ENCODE data around the gene BLID.

The BLID gene

GRCh38 chr11:122138744-122139594, 23.0 kb upstream of the BLID start:
- no peak for DNase-seq

DNA sequence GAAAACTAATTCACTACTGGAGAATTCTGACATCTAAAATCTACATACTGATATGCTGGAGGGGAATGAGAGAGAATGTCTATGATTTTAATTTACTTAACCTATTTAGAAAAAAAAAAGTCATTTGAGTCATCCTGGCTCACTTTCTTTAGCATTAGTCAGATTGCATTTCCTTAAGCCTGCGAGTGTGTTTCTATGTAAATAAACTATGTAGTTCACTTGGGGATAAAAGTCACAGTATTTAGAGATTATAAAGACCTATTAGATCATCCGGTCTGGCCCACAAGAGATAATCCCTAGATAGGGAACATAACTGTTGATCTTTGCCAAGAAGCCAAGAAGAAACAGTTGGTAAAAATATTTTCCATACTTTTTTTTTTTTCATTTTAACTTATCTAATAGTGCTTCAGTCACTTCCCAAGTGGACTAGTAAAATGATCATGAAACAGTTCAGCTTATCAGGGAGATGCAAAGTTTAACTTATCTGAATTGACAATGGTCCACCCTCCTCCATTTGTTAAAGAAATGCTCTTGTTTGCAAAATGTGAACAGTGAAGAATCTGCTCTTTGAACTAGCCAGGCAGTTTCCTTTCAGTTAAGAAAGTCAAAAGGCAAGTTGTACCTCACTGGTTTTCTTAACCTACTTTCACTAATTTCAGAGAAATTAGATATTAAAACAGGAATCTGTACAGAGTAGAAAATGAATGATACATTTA, 21.2 kb upstream of the BLID start:
- no peak for DNase-seq

DNA sequence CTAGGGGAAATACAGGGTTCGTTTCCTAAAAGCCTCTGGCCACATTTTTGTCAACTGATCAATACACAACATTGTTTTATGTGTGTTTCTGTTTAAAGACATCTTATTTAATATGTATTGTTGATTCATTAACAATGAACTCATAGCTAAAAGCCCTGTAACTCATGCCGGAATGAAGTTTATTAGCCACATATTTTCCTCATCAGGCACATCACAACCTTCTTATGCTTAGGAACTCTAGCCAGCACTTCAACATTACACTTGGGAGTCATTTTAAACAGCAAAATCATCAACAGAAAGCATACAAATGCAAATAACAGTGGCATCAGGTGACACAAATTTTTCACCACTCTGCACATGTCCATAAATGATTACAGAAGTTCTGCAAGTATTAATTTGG, 15.1 kb upstream of the BLID start:
- no peak for DNase-seq

- no peak for DNase-seq
These were observed 12.1 kb upstream of the BLID start for GRCh38 chr11:122128146-122128545.

GRCh38 chr11:122127020-122127419, 11.0 kb upstream of the BLID start:
- no peak for DNase-seq

- DNase-seq = no peak
These were observed 10.1 kb upstream of the BLID start for GRCh38 chr11:122126024-122126688.

DNA sequence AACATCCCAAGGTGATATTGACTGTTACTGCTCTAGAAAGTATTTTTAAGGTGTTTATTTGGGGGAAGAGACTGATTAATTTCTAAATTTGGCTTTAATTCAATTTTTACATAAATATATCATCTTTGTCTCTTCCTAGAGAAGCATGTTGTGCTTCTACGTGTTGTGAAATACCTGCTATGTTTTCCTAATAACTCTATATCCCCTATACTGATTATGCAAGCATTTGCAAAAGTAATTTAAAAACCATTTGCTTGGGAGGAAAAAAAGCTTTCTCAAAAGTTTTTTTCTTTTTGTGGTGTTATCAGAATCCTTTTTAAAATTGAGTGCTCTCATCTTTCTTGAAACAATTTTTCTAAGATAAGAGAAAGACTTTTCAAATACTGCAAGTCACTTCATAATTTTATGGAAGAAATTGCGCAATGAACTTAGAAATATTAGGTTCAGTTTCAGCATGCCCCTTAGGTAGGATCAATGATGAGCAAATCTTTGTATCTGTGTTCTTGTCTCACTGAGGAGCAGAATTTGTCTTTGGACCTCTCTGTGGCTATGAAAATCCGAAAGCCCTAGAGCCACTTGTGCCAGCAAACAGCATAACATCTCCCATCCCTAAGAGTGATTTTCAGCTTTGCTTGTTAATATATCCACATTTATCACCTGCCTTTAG, 7.4 kb upstream of the BLID start:
- DNase-seq = no peak

GRCh38 chr11:122122179-122122578, 6.2 kb upstream of the BLID start:
- DNase-seq = no peak

- no peak for DNase-seq
These were observed 4.1 kb upstream of the BLID start for GRCh38 chr11:122120096-122120495.

- DNase-seq = no peak
These were observed 576 bp upstream of the BLID start for GRCh38 chr11:122116591-122116990.

DNA sequence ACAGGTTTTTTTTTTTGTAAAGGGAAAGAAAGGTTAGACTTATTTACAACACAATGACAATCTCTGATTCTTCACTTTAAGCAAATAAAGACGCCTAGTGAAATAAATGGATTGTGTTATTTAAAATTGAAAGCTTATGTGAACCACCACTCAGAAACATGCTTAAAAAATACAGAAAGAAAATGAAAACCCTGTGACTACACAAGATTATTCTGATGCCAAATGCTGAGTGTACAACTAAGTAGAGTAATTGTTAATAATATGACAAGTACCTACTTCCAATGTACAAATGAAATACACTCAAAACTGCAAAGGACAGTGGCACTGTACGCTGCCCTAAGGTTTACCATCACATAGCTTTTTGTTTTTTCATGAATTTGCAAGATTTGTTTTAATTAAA, 1.0 kb downstream of the BLID start:
- no peak for DNase-seq

- no peak for DNase-seq
These were observed 1.9 kb downstream of the BLID start for GRCh38 chr11:122113836-122114825.

GRCh38 chr11:122112470-122113365, 3.3 kb downstream of the BLID start:
- DNase-seq = no peak

DNA sequence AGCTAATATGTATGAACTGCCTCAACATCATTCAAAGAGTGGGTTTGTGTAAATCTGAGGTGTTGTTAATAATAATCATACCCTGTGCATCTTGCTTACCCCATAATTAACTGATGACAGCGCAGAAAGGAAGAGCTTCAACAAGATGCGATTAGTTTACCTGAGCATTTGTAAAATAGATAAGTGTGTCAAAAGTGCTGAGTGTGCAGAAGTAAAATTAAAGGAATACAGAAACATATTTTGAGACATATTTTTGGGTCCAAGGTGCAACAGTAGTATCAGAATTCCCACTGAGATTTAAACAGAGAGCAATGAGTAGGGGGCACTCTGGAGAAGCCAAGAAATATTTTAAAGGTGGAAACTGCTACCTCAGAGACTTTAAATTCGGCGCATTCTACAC, 6.1 kb downstream of the BLID start:
- DNase-seq = no peak

- DNase-seq = no peak
These were observed 7.2 kb downstream of the BLID start for GRCh38 chr11:122108828-122109227.

- DNase-seq = peak; percentile 25 to 48
These were observed 7.7 kb downstream of the BLID start for GRCh38 chr11:122108192-122108799.

DNA sequence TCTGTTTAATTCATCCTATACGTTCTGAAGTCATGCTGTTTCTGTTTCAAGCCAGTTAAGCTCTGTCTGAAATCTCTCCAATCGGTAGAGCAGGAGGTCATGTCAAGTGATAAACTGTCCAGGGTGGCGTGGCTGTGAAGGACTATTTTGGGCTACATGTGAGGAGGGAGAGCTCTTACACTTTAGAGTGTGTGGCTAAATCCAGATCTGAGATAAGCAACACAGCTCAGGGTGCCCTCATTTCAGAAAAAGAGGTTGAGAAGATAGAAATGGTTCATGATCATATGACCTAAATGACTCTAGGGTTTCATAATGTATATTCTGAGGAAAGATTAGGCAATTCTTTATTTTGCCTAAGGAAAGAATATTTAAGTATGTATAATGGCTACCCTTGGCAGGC, 8.4 kb downstream of the BLID start:
- no peak for DNase-seq

- no peak for DNase-seq
These were observed 9.0 kb downstream of the BLID start for GRCh38 chr11:122107045-122107444.

- no peak for DNase-seq
These were observed 10.8 kb downstream of the BLID start for GRCh38 chr11:122105044-122105758.

- no peak for DNase-seq
These were observed 11.7 kb downstream of the BLID start for GRCh38 chr11:122104341-122104740.
